HL-60/S4 treated with phorbol 12-myristate 13-acetate at 8.2 ng/mL for 4 days and 3 days (cell line): ENCODE measurements around the gene RECQL.
"Not testable (repeated sequence)": the region's sequence is repeated elsewhere in the genome, so short reads cannot be mapped to it uniquely, and the experiment has no call there.

ENCODE experiments used
- in situ Hi-C: fragments of 300-500 bp; cut with MboI; formaldehyde crosslinking; loops from 2 replicates; pipeline ENCODE4 v1.15.0; 2022; ENCODE audit warnings: low sequenced_read_pairs

Gene RECQL

GRCh38 chr12:21502872-21503271 is 1.4 kb upstream of the RECQL start:
- in situ Hi-C loops, result no loop called here

- in situ Hi-C loops, result no loop called here
These were observed 695 bp upstream of the RECQL start for GRCh38 chr12:21502164-21502496.

- in situ Hi-C loops, result no loop called here
These were observed 613 bp downstream of the RECQL start for GRCh38 chr12:21500786-21501257.

GRCh38 chr12:21499765-21500164 is 1.7 kb downstream of the RECQL start:
- in situ Hi-C loops, result no loop called here

GRCh38 chr12:21485998-21486397 is 15.4 kb downstream of the RECQL start:
- in situ Hi-C loops, result no loop called here

- in situ Hi-C loops, result no loop called here
These were observed 17.9 kb downstream of the RECQL start for GRCh38 chr12:21483531-21483930.

- in situ Hi-C loops, result no loop called here
These were observed 22.5 kb downstream of the RECQL start for GRCh38 chr12:21478756-21479455.

- in situ Hi-C loops, result no loop called here
These were observed 24.5 kb downstream of the RECQL start for GRCh38 chr12:21476949-21477348.

GRCh38 chr12:21475552-21475951 is 25.9 kb downstream of the RECQL start:
- in situ Hi-C loops, result no loop called here

- in situ Hi-C loops, result no loop called here
These were observed 29.1 kb downstream of the RECQL start for GRCh38 chr12:21472197-21472823.

- in situ Hi-C loops, result no loop called here
These were observed 30.1 kb downstream of the RECQL start for GRCh38 chr12:21471294-21471693.

GRCh38 chr12:21467334-21467733 is 34.1 kb downstream of the RECQL start:
- in situ Hi-C loops, result not testable (repeated sequence)

- in situ Hi-C loops, result no loop called here
These were observed 42.0 kb downstream of the RECQL start for GRCh38 chr12:21459474-21459873.

GRCh38 chr12:21456291-21456780 is 45.1 kb downstream of the RECQL start:
- in situ Hi-C loops, result no loop called here

- in situ Hi-C loops, result no loop called here
These were observed 48.1 kb downstream of the RECQL start for GRCh38 chr12:21453312-21453852.

GRCh38 chr12:21451529-21451928 is 49.9 kb downstream of the RECQL start:
- in situ Hi-C loops, result no loop called here

- in situ Hi-C loops, result no loop called here
These were observed 57.0 kb downstream of the RECQL start for GRCh38 chr12:21444193-21445146.

GRCh38 chr12:21439347-21439746 is 62.1 kb downstream of the RECQL start:
- in situ Hi-C loops, result no loop called here

GRCh38 chr12:21438643-21439042 is 62.8 kb downstream of the RECQL start:
- in situ Hi-C loops, result no loop called here

GRCh38 chr12:21434699-21435098 is 66.7 kb downstream of the RECQL start:
- in situ Hi-C loops, result no loop called here

GRCh38 chr12:21433525-21433924 is 67.9 kb downstream of the RECQL start:
- in situ Hi-C loops, result no loop called here
